ENCODE measurements around the gene SLU7.

SLU7 gene

DNA sequence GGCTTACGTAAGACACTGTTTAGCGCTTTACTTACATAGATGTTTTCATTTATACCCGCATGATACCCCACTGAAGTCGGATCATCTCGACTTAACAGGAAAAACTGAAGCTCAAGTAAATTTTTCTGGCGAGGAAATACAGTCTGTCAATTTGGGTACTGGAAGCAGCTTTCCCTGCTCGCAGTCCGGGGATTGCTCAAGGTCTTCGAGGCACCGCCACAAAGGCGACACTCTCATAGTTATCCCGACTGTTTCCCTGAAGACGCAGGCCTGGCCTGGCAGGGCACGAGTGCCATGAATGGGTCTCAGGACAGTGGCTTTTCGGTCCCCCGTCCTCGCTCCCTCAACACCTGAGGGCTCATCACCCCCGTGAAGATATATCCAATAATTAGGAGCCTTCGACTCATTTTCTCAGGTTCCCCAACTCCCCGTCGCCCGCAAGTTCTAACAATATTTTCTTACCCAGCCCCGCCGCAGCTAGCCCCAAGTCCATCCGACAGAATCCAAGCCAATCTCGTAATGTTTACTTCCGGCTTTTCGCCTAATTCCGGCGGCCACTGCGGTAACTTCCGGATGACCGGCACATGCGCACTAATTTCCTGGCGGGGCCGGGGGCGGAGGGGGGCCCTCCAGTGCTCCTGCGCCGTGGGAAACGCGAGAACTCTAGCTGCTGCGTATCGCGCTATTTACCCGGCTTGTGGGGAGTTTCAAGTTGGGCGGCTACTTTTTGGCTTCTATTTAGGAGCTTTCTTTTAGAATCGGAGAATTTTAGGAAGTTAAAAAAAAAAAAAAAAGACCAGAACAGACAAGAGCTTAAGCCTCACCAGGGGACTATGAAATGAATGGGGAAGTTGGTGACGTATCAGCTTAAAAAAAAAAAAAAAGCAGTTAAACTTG lies at the start of gene SLU7:
TSS of gene SLU7 (minus strand) at position 521 of the 897 bp plus-strand sequence. CDS start 3,787 bp downstream, outside the sequence.
- peak; percentile 96 for DNase-seq (ENCODE audit: low spot score)

DNA sequence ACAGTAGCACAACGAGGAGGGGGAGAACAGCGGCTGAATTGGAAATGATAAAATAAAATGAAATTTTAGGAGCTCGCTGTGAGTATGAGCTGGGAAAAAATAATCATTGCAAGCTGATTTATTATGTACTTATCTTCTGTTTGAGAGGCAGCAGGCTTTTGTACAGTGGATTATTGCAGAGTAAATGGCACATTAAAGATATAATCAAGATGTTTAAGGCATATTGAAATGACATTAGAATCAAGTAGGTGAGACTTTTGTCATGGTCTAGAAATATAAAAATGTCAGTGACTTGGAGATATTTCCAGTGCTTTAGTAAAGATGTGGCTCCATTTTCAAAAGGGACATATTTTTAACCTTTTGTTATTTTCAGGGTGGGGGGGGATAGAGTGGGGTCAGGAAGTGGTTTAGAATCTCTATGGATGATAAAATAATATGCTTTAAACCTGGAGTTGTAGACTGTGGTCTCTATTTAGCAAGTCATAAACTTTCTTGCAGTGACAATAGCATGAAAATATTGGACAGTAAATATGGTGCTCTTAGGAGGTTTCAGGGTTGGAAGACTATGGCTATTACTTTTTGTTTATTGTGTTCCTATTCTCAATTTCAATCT lies 49.6 kb upstream of the SLU7 start:
- DNase-seq (ENCODE audit: low spot score): no peak

DNA sequence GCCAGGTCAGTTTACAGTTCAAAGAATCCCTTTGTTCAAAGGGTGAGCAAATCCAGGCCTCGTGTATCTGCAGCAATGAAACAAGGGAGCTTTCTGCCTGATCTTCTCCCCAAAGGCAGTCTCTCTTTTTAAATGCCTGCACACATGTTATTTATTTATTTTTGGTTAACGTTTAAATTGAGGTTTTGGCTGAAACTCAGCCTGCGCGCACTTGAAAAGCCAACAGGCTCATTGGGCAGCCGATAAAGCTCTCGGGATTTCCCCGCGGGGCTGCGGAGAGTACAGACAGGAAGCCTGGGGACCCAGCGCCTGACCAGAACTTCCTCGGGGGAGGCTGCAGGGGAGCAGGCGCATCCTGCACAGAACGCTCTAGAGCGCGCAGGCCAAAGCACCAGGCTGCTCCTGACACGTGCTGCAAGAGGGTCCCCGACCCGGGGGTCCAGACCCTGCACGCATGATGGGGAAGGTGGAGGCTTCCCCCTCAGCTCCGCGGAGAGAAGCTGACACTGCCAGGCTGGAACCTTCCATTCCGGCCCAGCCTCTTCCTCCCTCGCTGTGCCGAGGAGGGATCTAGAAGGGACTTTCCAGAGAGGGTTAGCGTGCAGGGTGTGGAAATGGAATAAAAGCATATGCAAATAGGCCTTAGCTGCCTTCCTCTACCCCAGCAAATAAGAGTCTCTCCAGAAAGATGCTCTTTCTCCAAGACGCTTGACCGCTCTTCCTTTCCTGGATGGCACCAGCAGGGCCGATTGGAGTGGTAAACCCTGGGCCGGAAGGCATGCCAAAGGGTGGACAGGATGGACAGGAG lies 48.9 kb upstream of the SLU7 start:
- DNase-seq (ENCODE audit: low spot score): no peak

DNA sequence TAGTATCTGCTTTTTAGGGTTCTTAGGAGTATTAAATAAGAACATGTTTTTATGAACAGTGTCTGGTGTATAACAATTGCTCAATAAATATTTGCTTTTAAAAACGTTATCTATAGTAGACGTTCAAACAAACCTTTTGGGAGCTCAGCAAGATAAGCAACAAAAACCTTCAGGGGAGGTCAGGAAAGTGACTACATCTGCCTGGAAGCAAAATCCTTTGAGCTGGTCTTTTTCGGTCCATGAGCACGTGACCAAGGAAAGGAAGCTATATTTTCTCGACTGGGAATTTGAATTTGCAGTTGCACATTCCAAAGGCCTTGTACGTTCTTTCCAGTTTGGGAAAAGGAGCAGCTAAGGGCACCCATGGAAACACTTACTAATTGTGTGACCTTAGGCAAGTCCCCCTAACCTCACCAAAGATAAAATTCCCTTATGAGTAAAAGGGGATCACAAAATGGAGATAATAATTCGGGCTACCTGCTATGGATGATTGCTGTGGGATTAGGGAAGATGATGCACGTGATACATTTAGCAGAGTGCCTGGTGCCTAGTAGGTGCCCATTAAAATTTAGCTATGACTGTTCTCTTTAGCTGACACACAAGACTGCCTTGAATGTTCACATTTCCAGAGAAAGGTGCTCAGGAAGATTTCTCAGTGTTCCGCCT lies 48.1 kb upstream of the SLU7 start:
- DNase-seq (ENCODE audit: low spot score): no peak

DNA sequence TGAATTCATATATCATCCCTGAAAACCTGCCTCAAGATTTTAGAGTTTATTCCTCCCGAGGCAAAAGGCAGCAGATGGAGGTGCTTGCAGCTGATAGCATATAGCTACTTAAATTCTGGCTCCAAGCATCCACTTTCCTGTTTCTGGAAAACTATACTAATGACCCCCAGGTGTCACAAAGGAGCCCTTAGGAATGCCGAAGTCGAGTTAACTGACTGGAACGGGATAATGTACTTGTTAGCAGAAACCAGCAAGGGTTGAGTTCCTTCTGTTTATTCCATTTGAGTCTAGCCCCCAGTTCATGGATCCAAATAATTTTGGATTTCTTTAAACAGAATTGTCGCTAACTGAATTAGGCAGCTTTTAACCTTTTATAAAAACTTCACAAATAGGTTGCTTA lies 47.2 kb upstream of the SLU7 start:
- DNase-seq (ENCODE audit: low spot score): no peak

DNA sequence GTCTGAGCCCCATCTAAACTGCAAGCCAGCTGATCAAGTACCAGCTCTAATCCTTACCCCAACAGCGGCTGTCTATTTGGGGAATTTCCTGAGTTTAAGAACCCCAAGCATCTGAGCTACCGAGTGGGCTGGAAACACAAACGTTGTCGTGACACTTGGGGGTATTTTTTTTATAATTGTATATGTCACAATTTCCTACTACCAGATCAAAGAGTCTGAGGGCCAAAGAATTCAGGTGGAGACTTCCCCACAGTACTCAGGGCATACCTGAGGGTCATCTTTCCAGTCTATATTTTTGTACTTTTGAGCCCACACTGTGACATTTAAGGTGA lies 45.6 kb upstream of the SLU7 start:
- no peak for DNase-seq (ENCODE audit: low spot score)

DNA sequence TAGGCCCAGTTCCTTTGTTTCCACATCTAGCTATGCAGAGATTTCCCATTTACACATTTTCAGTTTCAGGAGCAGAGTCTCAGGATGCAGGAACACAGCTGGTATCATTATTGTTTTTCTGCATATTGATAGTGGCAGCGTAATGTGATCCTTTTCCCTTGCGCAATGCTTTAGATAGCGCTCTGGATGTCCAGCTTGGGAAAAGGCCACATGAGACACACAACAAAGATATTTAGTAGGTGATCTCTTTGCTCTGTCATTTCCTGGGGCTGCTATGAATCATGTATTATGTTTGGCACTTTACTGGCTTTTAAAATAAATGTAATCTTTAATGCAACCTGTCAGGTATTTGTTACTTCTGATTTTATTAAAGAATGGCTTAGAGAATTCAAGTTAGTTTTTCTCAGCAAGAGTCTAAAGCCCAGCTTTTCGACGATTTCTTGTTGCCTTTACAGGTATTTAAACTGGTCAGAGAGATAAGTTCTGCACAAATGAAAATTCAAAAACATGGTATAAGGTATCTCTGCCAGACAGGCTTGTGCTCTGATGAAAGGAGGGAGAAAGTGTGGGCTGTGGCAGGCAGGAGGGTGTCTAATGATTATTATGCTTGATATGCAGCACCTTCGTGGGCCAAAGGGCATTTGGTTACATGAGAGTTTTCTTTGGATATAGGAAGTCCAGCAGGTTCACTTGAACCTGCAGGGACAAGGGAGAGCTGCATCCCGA lies 45.0 kb upstream of the SLU7 start:
- no peak for DNase-seq (ENCODE audit: low spot score)

DNA sequence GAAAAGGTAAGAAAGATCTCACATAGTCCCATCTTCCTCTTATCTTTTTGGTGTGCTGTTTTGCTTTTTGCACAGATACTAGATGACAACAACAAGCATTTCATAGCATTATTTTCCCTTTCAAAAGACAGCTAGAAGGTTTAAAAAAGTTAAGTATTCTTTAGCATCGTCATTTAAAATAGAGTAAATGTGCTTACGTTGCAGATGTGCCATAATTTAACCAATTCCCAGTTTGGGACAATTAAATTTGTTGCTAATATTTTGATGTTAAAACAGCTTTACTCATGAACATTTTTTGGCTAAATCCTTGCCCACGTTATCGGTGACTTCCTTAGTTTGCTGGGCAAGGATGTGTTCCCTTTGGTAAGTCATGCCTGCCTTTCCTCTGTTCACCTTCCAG lies 44.3 kb upstream of the SLU7 start:
- no peak for DNase-seq (ENCODE audit: low spot score)

DNA sequence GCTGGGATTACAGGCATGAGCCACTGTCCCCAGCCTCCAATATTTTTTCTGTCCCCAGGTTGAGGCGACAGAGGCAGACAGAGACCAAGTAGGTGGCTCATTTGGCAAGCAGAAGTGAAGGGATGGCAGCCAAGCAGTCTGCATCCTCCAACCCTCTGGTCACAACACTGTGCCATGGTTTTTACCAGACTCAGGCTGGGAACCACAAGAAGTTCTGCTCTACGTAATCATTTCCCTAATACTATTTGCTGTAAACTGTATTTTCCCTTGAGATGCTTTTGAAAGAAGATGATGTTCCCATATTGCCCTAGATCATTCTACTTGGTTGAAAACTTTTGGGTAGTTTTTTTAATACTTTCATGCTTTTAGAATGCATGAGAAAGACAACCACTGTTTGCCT lies 43.3 kb upstream of the SLU7 start:
- DNase-seq (ENCODE audit: low spot score): no peak

DNA sequence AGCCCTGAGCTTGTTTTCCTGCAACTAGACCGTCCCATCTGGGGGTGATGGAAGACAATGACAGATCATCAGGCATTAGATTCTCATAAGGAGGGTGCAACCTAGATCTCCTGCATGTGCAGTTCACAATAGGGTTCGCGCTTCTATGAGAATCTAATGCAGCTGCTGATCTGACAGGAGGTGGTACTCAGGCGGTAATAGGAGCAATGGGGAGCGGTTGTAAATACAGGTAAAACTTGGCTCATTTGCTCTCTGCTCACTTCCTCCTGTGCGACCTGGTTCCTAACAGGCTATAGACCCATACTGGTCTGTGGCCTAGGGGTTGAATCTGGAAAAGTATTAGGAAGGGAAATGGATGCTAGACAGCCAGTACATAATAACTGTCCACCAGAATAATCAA lies 42.5 kb upstream of the SLU7 start:
- no peak for DNase-seq (ENCODE audit: low spot score)

DNA sequence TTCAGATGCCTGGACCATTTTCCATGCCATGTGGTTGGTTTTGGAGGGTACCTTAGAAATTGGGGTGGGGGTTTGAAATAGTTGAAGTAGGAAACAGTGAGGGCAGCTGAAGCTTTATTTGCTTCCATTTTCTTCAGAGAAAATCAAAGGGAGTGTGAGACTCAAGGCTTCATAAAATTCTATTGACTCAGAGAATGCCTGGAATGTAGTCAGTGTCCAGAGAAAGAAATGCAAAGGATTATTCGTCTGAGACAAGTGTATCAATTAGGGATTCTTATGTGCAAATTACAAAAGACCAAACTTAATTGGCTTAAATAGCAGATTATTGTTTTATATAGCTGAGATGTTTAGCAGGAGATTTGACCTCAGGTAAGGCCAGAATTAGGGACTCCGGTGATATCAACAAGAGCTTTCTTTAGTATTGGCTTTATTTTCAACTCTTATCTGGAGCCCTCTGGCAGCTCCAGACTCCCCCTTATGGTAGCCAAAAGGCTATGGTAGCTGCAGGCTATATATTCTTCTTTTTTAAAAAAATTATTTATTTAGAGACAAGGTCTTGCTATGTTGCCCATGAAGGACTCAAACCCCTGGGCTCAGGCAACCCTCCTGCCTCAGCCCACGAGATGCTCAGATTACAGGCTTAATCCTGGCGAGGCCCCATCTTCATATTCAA lies 41.6 kb upstream of the SLU7 start:
- DNase-seq (ENCODE audit: low spot score): no peak

DNA sequence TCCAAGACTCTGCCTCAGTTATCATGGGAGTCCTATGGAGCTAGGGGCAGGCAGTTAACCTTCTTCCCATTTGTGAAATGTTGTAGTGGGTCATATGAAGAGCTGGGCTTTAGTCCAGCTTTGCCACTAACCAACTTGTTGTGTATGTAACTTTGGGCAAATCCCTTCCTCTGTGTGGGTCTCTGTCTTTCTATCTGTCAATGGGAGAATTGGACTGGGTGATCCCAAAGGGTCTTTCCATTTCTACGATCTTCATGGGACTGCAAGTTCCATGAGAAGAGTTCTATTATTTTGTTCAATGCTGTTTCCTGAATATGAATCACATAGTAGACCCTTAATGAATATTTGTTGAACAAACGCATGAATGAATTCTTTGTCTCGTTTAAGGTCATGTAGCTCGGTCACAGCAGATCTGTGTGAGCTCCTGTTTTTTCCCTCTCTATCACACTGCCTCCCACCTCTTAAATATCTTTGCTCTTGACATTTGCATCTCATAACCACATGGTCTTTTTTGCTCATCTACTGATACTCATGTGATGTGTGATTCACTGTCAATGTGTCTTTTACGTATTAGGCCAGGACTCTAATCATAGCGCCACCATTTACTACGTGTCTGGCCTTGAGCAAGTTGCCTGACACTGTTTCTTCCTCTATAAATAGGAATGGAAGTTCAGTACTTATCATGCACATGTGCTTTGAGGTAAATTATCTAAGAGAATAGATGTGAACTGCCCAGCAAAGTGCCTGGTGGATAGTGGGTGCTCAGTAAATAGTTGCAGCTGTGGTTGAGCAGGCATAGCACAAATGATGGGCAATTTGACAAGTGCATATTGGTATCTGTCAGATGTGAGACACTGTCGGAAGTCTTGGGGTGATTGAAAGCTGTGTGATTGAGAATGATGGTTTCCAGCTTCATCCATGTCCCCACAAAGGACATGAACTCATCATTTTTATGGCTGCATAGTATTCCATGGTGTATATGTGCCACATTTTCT lies 40.2 kb upstream of the SLU7 start:
- DNase-seq (ENCODE audit: low spot score): no peak

DNA sequence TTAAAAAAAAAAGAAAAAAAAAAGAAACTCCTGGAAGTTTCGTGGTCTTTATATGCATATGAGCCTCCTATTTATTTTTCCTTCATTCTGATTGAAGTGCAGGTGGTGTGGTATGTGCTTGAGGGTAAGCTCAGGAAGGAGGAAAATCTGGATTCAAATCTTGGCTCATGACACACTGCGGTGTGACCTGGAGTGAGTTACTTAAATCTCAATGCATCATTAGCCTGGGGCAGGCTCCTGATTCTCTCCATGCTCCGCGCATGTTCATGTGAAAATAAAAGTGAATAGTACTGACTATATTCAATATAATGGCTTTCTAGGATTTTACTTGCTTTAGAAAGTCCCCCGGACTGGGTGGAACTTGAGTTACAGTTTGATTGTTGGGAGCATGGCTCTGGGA lies 38.4 kb upstream of the SLU7 start:
- DNase-seq (ENCODE audit: low spot score): no peak

DNA sequence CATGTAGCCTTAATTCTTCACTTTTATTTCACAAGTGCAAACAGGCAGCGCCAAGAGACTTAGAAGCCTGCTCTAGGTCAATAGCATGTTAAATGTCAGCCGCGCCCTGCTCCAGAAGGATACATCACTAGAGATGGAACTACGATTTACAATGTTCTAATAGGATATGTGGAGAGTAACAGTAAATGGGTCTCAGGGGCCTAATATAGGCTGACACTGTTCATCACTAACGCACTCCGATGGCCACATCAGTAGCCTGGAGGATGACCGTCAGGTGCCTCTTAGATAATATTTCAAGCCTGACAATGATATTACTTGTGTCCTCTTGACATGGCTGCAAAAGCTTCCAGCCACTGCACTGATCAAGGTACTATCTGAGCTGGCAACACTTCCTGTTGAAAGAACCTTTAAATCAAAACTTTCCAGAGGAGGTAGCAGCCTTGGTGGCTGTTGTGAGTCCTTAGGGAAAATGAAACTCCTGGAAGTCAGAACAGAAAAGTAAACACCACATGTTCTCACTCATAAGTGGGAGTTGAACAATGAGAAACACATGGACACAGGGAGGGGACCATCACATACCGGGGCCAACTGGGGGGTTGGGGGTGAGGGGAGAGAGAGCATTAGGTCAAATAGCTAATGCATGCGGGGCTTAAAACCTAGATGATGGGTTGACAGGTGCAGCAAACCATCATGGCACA lies 37.7 kb upstream of the SLU7 start:
- no peak for DNase-seq (ENCODE audit: low spot score)

DNA sequence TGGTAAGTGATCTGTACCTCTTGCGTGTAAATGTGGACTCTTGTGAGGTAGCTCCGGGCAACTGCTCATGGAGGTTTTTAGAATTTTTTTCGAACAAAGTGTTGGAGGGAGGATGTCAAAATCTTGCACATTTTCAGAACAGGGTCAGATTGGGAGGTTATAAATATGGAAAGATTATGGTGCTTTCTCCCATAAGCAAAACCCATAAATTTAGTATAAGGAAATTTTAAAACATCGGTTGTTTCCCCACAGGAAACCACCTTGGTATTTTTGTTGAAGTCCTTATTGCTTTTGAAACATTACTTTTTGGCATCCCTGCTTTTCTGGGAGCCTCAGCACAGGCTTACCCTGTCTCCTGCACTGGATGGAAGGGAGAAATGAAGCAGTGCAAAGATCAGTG lies 36.7 kb upstream of the SLU7 start:
- DNase-seq (ENCODE audit: low spot score): no peak

DNA sequence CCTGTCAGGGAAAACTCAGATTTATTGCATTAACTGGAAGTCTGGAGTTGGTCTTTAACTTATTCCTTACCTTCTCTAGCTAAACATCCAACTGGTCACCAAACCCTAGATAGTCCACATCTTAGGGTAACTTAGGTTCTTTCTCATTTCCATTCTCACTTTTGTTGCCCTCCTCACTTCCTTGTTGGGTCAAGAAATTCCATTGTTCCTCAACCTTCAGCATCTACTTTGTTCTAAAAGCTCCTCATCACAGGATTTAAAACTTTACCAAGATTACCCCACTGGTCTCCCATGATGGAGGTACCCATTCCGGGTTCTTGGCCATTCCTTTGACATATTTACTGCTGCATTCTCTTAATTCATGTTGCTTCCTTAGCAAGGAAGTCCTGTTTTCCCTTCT lies 34.9 kb upstream of the SLU7 start:
- DNase-seq (ENCODE audit: low spot score): no peak

DNA sequence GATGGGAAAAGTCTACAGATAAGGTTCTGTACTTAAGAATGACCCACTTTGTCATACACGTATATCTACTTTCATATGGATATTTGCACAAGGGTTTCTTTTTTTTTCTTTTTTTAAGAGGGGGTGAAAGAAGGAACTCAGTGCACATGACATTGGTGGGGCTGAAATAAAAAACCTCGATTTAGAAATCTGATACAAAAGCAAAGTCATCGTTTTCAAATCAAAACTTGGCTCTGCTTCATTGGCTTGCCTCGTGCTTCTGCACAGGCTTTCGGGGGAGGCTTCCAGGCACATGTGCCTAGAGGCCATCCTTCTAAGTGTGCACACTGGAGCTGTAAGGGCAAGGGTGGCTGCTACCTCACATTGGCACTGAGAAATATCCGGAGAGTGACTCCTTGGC lies 33.9 kb upstream of the SLU7 start:
- DNase-seq (ENCODE audit: low spot score): no peak

DNA sequence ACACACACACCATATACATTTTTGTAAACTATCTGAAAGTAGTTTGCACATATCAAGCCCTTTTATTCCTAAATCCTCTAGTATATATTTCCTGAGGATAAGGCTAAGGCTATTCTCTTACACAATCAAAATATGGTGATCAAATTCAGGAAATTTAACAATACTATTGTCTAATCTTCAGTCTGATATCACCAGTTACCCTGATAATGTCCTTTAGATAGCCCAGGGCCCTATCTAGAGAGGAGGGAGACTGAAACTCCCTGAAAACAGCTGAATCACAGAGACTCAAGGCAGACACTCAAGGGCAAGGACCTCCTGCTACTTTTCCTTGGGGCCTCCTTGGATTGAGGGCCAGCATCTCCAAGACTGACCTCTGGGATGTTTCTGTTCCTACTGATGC lies 33.2 kb upstream of the SLU7 start:
- DNase-seq (ENCODE audit: low spot score): no peak

DNA sequence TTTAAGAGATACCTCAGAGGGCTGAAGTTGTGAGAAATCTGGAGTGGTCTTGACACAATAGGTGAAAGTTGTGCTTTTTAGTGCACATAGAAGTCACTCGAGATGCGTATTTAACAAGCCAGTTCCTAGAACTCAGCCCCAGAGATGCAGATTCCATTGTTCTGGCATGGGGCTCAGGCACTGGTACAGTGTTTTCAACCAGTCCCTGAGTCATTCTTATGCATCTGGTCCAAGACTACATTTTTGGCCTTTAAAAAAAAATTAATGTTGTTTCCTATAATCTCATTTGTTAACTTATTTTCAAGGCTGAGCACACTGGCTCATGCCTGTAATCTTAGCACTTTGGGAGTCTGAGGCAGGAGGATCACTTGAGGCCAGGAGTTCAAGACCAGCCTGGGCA lies 32.4 kb upstream of the SLU7 start:
- no peak for DNase-seq (ENCODE audit: low spot score)
